ENCODE data around the gene WAPL.
"Not testable (repeated sequence)": the region's sequence is repeated elsewhere in the genome, so short reads cannot be mapped to it uniquely, and the experiment has no call there.

The WAPL gene

DNA sequence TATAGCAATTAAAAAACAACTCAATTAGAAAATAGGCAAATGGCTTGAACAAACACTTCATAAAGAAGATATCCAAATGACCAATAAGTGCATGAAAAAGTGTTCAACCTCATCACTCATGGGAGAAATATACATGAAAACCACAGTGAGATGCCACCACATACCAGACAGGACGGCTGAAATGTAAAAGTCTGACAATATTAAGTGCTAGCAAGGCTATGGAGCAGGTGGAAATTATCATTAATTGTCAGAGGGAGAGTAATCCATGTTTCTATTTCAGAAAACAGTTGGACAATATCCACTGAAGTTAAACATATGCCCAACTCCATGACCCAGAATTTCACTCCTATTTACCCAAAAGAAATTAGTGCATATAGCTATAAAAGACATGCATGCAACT is 112.4 kb downstream of the WAPL start:
- no peak for DNase-seq

DNA sequence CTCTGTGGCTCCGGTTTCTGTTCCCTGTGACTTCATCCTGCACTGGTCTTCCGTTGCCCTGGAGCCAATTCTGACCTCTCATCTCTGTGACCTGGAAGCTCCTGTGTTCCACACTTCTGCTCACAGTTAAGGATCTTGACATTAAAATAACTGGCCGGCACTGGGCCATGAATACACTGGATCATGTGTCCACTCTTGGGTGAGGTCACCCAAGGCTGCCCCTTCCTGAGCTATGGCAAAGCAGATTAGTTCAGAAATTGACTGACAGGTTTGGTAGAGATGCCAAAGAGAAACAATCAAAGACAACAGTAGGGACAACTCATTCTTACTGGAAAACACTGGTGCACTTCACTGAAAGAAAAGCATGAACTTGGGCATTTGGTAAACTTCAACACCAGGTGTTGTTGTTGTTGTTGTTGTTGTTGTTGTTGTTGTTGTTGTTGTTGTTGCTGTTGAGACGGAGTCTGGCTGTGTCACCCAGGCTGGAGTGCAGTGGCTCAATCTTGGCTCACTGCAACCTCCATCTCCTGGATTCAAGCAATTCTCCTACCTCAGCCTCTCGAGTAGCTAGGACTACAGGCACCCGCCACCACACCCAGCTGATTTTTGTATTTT is 118.3 kb downstream of the WAPL start:
- DNase-seq: no peak

DNA sequence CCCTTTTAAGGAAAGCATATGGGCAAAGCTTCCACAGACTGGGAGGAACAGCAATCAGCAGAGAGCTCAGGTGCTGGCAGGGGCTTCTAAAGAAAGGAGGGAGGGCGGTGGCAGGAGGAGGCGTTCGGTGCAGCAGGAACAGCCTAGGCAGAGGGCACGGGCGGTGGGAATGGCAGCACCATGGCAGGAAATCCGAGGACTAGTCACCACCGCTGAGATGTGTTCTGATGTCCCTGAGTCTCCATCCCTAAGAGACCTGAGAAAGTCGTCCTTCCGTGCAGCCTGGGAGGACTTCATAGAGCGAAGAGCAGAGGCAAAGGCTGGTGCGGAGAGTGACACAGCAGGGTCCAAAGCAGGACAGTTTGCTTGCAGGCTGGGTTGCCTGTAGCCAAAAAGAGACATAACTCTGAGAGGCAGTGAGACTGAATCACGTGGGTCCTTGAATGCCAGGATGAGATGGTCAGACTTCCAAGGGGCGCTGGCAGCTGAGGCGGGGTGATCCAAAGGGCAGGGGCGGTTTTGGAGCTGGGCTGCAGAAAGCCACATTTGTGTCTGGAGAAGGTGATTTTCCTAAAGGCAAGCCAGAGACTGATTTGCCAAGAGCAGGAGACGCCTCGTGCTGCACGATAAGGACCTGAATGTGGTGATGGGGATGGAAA is 119.2 kb downstream of the WAPL start:
- DNase-seq: no peak

DNA sequence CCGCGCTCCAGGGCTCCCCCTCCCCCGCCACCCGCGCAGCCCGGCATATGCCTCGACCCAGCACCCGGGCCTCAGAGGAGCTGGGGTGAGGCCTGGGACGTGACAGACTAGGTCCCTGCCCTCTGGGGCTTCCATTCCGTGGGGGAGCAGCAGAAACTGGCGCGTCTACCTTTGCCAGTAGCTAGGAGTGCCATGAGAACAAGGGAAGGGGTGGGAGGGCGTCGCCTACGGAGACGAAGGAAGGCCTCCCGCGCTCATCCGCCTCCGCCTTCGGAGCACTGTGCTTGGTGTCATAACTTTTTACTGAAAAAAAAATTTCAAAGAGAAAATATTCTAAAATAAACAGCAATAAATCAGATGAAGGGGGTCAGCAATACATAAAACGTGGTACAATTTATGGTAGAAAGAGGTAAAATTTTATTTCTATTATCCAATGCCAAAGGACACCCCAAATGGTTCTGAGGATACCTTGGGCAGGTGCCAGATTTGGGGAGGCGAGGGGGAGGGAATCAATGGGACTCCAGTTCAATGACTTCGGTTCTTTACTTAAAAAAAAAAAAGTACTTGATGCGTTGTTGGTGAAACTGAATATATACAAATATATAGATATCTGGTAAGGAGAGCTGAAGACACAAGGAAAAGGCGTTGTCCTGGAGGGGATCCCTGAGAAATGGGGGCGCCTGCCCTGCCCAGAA is 119.9 kb downstream of the WAPL start:
- DNase-seq: no peak

DNA sequence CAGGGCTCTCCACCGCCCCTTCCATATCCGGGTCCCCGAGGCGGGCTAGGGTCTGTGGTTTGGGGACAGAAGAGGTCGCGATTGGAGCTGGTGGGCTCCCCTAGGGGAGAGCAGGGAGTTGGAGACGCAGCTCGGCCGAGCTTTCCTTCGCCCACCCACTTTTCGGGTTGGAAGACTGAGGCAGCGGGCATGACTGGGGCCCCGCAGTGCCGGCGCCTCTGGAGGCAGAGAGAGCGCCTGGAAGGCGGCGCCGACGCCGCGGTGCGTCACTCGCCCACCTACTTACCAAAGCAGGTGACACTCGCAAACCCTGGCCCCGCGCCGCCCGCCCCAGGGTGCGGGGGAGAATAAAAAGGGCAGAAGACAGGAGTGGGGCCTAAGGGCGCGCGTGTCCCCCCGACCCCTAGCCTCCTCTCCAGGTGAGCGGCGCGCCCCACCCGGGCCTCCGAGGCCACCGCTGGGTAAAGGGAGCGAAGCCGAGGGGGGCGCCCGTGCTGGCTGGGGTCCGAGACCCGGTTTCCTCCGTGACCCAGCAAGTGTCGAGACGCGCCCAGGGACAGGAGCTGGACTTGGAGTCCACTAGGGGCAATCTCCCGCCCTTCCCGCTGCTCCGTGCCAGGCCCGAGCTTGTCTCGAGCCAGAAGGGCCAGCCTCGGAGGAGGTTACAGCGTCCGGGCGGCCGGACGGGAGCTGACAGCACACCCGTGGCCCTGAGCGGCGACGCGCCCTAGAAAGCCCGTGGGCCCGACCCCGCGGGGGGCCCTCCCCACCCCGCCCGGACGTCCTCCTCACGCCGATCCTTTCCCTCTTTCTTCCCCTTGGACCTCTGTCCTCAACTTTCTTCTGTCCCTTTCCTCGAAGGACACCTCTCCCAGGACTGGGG is 120.6 kb downstream of the WAPL start:
- no peak for DNase-seq

DNA sequence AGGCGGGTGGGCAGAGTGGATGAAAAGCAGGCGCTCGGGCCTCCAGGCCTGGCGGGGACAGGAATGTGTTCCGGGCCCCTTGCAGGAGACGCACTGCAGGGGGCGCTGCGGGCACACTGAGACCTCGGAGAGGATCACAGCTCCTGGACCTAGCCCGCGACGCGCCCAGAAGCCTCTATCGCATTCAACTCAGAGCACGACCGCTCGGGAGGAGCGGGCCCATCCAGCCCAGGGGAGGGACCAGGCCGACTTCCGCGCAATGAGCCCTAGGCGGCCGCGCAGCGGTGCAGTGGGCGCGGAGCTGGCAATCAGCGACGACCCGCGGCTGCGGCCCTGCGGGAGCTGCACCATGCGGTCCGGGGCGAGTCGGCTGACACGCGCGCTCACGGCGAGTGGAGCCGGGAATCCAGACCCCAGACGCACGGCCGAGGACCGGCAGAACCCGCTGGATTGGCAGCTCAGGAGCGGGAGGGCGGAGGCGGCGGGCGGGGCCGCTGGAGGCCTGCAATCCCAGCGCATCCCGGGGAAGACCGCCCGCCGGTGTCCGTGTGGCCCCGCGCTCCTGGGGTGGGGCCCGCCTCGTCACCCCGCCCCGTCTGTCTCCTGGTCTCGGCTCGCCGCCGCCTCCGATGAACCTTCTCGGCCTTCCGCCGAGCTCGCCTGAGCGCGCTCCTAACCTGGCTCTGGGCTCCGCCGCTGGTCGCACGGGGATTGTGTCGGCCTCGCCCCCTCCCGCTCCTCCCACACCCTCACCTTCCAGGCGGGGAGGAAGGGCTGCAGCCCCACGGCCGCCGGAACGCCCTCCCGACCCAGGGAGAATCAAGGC is 121.5 kb downstream of the WAPL start:
- peak; percentile 97 for DNase-seq

DNA sequence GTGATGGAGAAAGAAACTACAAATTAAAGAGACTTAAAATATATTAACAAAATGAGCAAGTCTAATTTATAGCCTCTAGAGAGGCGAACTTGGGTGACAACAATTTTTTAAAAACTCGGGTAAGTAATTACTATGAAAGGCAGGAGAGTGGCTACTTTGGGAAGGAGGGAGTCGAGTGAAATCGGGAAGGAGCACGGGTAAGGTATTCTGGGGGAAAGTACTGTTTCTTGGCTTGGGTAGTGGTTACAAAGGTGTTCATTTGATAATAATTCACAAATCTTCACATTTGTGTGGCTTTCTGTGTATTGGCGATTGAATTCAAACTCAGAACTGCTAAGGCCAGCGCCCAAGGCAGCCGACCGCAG is 122.1 kb downstream of the WAPL start:
- DNase-seq: no peak

DNA sequence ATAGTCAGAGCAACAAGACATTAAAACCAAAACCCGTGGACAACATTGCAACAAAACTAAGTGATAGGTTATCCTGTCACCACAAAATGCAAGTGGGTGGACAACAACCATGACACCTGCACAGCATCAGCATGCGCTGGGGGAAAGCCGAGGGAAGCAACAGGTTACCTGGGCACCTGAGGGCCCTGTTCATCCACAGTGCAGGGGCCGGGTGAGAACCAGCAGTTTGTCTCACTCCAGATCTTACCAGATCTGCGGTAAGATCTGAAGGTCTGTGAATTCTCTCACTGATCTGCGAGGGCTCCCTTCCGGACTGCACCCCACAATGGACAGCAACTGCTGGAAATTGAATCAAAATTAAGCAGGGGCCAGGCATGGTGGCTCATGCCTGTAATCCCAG is 124.5 kb downstream of the WAPL start:
- no peak for DNase-seq

DNA sequence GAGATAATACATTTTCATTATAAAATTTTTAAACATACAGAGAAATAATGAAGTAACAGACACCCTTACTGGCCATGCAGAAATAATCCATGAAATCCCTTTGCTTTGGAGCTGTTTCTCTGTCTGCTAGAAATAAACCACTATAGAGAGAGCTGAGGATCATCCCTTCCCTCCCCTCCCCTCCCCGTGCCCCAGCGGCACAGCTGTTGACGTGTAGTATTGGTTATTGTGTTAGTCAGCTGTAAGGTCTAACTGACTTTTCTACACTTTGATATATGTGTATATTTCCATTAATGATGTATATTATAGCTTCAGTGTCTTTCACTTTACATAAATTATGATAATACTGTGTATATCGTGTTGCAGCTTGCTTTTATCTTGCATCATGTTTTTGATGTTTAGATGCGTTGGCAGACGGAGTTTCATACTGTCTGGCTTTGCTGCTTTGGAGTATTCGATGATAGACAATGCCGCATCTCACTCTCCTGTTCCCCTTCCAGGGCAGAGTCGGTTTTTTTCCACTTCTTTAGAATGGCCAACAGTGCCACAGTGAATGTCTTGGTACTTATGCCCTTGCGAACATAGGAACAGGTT is 127.6 kb downstream of the WAPL start:
- DNase-seq: no peak

DNA sequence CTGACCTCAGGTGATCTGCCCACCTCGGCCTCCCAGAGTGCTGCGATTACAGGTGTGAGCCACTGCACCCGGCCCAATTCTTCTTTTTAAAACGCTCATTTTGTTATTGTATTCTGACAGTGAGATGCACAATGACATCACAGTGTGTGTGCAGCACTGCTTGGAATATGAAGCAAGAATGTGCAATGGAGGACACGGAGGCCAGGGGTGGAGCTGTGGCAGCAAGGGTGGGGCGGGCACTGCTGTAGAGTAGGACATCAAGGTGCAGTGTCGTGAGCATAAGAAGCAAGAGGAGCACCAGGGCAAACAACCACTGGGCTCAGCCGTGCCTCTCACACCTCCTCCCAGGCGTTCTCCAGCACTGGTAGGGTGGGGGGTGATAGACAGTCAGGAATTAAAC is 128.2 kb downstream of the WAPL start:
- DNase-seq: no peak

DNA sequence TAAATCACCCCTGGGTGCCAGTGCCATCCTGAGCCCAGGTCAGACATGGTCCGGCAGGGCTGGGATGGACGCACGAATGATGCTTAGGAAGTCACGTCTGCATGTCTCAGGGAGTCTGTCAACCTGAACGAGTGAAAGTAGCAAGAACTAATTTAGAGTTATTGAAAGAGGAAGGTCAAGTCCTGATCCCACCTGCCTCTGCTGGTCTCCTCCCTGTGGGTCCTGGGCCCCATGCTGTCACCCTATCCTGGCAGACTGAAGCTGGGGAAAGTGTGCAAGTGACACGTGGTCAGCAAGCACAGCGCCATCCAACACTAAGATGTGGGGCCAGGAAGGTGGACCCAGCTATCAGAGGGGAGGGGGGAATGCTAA is 128.9 kb downstream of the WAPL start:
- DNase-seq: no peak

DNA sequence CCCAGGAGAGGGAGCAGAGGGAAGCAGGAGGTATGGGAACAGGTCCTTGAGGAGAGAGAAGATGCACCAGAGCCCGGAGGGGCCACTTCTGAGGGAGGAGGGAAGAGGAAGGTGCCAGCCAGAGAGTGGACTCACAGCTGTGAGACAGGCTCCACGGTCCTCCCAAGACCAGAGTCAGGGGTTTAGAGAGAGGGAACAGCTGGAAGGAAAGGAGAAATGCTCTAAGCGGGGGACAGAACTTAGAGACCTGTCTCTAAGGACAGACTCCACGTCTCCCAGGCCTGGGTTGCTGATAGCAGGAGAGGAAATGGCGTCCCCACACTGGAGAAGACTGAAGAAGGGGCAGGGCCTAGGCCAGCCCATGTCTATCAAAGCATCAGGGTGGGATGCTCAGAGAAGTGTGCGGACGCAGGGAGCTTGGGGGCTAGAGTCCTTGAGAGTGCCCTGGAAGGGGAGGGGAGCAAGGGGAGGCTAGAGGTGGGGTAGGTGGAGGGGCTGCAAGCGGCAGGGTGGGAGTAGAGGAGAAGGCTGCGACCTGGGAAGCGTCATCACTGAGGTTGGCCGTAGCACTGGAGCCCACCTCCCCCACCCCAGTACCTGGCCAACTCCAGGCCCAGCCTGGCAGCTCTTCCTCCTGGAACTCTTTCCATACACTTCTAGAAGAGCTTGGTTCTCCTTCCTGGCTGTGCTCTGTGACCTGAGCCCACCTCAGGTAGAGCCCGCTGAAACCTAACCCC is 129.4 kb downstream of the WAPL start:
- no peak for DNase-seq

DNA sequence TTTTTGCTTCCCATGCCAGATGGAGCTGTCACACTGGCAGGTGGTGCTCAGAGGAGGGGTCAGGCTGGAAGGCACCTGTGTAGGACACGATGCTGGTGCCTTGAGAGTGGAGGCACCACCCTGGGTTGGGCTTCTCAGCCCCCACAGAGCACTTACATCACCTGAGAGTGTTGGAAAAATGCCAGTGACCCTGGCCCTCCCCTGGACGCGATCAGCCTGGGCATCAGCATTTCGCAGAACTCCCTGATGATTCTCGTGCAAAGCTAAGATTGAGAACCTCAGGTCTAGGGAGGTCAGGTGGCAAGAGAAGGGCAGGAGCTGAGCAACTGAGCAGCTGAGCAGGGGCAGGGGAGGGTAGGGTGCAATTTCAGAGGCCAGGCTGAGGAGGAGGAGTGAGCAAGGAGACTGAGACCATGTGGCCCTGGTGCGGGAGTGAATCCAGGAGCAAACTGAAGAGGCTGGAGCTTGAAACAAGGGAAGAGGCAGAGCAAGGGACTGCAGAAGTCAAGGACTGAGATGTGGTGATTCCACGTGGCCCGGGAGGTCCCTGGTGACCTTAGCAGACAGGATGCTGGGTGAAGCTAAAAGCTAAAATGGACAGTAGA is 130.3 kb downstream of the WAPL start:
- no peak for DNase-seq

DNA sequence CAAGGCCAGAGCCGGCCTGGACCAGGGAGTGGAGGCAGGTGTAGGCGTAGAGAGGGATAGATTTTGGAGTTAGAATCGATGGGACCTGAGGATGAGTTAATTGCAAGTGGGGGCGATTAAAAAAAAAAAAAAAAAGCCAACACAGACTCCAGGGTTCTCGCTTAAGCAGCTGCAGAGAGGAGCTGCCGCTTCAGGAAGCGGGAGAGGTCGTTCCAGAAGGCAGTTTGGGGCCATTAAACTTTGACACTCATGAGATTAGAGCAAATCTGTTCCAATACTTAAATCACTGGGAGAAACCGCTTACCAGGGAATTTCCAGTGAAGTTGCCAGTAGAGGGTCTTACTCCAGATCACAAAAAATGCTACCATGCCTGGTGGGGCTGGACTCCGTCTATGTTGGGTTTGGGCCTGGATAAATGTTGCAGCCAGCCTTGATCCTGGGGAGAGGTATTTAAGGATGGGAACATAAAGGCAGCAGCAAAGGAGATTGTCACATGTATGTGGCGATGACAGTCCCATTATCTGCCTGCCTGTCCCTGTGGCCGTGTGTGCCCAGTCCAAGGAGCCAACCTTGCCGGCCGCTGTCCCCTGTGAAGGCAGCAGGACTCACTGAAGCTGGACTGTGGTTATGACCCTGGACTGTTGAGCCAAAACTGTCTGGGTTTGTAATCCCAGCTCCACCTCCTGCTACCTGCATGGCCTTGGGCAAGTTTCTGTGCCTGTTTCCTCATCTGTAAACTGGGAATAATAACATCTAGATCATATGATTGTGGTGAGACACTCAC is 131.1 kb downstream of the WAPL start:
- no peak for DNase-seq

DNA sequence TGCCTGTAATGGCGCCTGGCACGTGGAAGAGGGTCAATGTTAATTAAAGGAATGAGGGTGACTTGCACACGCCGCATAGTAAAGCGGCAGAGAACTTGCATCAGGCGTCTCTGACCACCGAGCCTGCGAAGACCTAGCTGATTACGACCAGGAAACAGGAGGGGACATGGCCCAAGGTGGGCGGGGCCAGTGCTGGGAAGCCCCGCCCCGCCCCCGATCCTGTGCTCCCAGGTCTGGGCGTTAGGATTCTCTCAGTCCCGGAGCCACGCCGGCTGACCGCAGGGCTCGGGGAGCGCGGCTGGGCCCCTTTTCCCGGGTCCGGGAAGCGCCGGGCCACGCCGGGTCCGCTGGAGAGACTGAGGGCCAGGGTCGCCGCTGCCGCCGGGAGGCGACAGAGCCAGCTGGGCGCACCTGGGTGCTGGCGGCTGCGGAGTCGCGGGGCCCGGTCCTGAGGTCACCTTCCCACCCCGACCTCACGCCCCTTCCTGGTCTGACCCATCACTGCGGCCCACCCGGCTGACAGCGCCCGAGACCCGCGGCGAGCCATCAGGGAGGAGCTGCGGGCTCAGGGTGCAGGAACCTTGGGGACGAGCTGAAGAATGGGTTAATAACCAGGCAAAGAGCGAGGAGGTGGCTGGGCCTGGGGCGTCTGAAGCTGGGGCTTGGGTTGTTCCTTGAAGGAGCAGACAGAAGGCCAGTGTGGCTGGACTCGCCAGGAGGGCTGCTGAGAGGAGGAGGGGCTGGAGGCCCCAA is 132.0 kb downstream of the WAPL start:
- DNase-seq: no peak

DNA sequence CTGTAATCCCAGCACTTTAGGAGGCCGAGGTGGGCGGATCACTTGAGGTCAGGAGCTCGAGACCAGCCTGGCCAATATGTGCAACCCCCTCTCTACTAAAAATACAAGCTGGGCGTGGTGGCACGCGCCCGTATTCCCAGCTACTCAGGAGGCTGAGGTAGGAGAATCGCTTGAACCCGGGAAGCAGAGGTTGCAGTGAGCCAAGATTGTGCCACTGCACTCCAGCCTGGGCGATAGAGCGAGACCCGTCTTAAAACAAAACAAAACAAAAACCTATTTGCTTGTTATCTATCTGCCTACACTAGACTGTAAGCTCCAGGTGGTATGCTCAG is 132.5 kb downstream of the WAPL start:
- not testable (repeated sequence) for DNase-seq

DNA sequence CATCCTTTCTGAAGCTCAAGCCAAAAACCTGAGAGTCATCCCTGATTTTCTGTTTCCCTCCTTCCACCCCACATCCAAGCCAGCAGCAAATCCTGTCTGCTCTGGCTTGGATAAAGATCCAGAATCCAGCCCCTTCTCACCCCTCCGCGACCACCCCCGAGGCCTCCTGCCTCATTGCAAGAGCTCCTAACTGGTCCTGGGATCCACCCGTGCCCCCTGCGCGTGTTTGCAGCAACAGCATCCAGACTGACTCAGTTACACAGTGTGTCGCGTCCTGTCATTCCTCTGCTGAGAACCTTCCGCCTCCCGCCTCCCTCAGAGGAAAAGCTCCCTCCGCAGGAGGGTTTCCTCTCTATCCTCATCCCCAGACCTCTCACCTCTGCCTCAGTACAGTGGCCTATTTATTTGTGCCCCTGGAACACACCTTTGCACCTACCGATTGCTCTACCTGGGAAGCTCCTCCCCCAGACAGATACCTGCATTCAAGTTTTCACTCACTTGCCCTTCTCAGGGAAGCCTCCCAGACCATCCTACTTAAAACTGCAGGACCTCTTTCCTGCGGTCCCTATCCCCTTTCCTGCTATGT is 133.4 kb downstream of the WAPL start:
- no peak for DNase-seq

DNA sequence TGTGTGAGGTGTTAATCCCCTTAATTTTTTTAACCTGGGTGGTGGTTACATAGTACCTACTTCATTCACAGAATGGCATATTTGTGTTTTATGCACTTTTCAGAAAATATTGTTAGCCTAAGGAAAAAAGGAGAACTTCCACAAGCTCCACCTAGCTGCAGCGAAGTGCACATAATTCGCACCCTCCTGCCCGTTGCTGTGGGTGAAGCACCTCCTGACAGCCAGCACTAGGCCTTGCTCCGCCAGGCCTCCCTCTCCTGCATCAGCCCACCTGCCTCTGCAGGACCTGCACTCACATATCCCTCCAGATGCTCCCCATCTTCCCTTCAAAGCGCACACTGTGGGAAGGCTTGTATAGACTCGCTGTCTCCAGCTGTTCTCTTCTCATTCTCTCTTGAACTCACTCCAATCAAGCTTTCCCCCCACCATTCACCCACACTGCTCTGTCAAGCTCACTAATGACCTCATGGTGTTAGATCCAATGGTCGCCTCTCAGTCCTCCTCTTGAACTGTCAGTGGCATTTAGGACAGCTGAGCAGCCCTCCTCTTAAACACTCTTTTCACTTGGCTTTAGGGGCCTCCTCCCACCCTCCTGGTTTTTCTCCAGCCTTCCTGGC is 134.3 kb downstream of the WAPL start:
- peak; percentile 11 for DNase-seq

DNA sequence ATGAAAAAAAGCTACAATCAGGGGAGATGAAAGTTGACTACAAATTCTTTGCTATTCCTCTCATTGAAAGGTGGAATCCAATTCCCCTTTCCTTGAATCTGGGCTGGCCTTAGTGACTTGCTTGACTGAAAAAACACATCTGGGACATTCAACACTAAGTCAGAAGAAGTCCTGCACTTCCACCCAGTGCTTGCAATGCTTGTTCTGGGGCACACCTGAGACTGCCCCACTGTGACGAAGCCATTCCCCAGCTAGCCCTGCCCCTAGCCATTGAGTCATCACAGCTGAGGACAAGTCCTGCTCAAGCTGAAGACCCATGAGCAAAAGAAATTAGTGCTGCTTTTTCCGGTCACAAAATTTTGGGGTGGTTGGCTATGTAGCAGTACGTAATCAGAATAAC is 135.8 kb downstream of the WAPL start:
- DNase-seq: no peak
